Neural cell (in vitro differentiated cells): Measurements from ENCODE around the gene ARHGAP24. TPM values are rescaled to one million over a fixed set of nuclear protein-coding genes. Genes with fewer than 3 reads are reported as not detected.

Experiments used
- H2AFZ ChIP-seq: fragments of 200-600, 300-800 bp; sonication (generic), shearing (Covaris generic); 2 replicates; pipeline ENCODE4 v1.6.0; 2014; ENCODE audit warnings: low read depth, mild to moderate bottlenecking, antibody characterized with exemption, low read length, moderate library complexity
- H3F3A ChIP-seq: fragments of 200-600 bp; shearing (Covaris generic); 2 replicates; pipeline ENCODE4 v1.6.1; 2016; ENCODE audit warnings: mild to moderate bottlenecking, moderate library complexity, mixed read lengths, antibody characterized with exemption, low read length; ENCODE audit not compliant: insufficient read depth, poor library complexity, severe bottlenecking
- H3K27ac ChIP-seq: fragments of 200-600, 300-800 bp; sonication (generic), shearing (Covaris generic); 2 replicates; pipeline ENCODE4 v1.5.1; 2014; ENCODE audit warnings: mild to moderate bottlenecking, low read length, moderate library complexity
- H3K27me3 ChIP-seq: fragments of 300-800, 200-600 bp; sonication (generic), shearing (Covaris generic); 2 replicates; pipeline ENCODE4 v1.6.0; 2014; ENCODE audit warnings: mild to moderate bottlenecking, low read depth, low read length, moderate library complexity; ENCODE audit not compliant: insufficient read depth
- H3K36me3 ChIP-seq: fragments of 300-800, 200-600 bp; sonication (generic), shearing (Covaris generic); 2 replicates; pipeline ENCODE4 v1.5.1; 2014; ENCODE audit warnings: mild to moderate bottlenecking, antibody characterized with exemption, low read length, moderate library complexity; ENCODE audit not compliant: insufficient read depth
- H3K4me2 ChIP-seq: fragments of 300-800, 200-600 bp; sonication (generic), shearing (Covaris generic); 2 replicates; pipeline ENCODE4 v1.6.0; 2014; ENCODE audit warnings: mild to moderate bottlenecking, low read length
- H3K4me3 ChIP-seq: fragments of 300-800, 200-600 bp; sonication (generic), shearing (Covaris generic); 2 replicates; pipeline ENCODE4 v1.5.1; 2014; ENCODE audit warnings: mild to moderate bottlenecking, low read length, moderate library complexity
- H3K79me2 ChIP-seq: fragments of 200-600 bp; shearing (Covaris generic); replicated peaks from 2 replicates; pipeline ENCODE4 v1.6.0; 2014; ENCODE audit warnings: mild to moderate bottlenecking, low read length, moderate library complexity; ENCODE audit not compliant: insufficient read depth
- H3K9ac ChIP-seq: fragments of 300-800, 200-600 bp; sonication (generic), shearing (Covaris generic); 2 replicates; pipeline ENCODE4 v1.6.1; 2016; ENCODE audit warnings: mild to moderate bottlenecking, low read length, mixed read lengths
- H3K9me2 ChIP-seq: fragments of 200-600 bp; shearing (Covaris generic); 2 replicates; pipeline ENCODE4 v1.6.1; 2016; ENCODE audit warnings: mild to moderate bottlenecking, low read length, mixed read lengths; ENCODE audit not compliant: insufficient read depth
- H3K9me3 ChIP-seq: fragments of 200-600, 300-800 bp; sonication (generic), shearing (Covaris generic); 2 replicates; pipeline ENCODE4 v1.6.1; 2016; ENCODE audit warnings: mild to moderate bottlenecking, mixed run types, low read length, moderate library complexity, mixed read lengths
- H4K20me1 ChIP-seq: fragments of 200-600 bp; shearing (Covaris generic); 2 replicates; pipeline ENCODE4 v1.6.1; 2016; ENCODE audit warnings: mild to moderate bottlenecking, mixed run types; ENCODE audit not compliant: insufficient read depth
- EP300 ChIP-seq: fragments of 450-650 bp; conservative IDR thresholded peaks from 2 replicates; pipeline ENCODE4 v1.6.1; 2014; ENCODE audit warnings: antibody characterized with exemption, mild to moderate bottlenecking, moderate library complexity; ENCODE audit not compliant: poor library complexity, severe bottlenecking
- EZH2 ChIP-seq: fragments of 200-600, 300-800 bp; shearing (Covaris generic), sonication (generic); IDR thresholded peaks from 2 replicates; pipeline ENCODE4 v1.6.1; 2014; ENCODE audit warnings: antibody characterized with exemption, low read length, borderline replicate concordance, mild to moderate bottlenecking; ENCODE audit not compliant: insufficient read depth, poor library complexity, severe bottlenecking
- MXI1 ChIP-seq: fragments of 450-650 bp; conservative IDR thresholded peaks from 2 replicates; pipeline ENCODE4 v1.6.1; 2014; ENCODE audit warnings: antibody characterized with exemption, mild to moderate bottlenecking; ENCODE audit not compliant: poor library complexity, severe bottlenecking
- POLR2AphosphoS5 ChIP-seq: IDR thresholded peaks from 2 replicates; pipeline ENCODE4 v1.6.1; 2012
- RAD21 ChIP-seq: fragments of 450-650 bp; conservative IDR thresholded peaks from 2 replicates; pipeline ENCODE4 v1.6.1; 2014; ENCODE audit warnings: antibody characterized with exemption, mild to moderate bottlenecking, moderate library complexity
- SMC3 ChIP-seq: fragments of 450-650 bp; conservative IDR thresholded peaks from 2 replicates; pipeline ENCODE4 v1.6.1; 2014; ENCODE audit warnings: antibody characterized with exemption, mild to moderate bottlenecking, moderate library complexity; ENCODE audit not compliant: poor library complexity
- TAF1 ChIP-seq: IDR thresholded peaks from 2 replicates; pipeline ENCODE4 v1.6.1; 2012; ENCODE audit warnings: low read depth
- polyA plus RNA-seq: library from polyadenylated mRNA; depleted of rRNA; stranded (reverse); fragments of >200 nt; gene quantifications from 2 replicates; pipeline ENCODE4 v1.2.3, GENCODE V29; 2014
- TF ChIP-seq, protein P1 (sequence below): fragments of 450-650 bp; IDR thresholded peaks from 2 replicates; pipeline ENCODE4 v1.5.1; 2014; ENCODE audit warnings: antibody characterized with exemption, mild to moderate bottlenecking, moderate library complexity; ENCODE audit not compliant: poor library complexity, severe bottlenecking
- TF ChIP-seq, protein P2 (sequence below): IDR thresholded peaks from 2 replicates; pipeline ENCODE4 v1.6.1; 2012; ENCODE audit warnings: borderline replicate concordance

Gene ARHGAP24
- polyA plus RNA-seq, 1 donor from 2014 or later, result 2.9 TPM

DNA sequence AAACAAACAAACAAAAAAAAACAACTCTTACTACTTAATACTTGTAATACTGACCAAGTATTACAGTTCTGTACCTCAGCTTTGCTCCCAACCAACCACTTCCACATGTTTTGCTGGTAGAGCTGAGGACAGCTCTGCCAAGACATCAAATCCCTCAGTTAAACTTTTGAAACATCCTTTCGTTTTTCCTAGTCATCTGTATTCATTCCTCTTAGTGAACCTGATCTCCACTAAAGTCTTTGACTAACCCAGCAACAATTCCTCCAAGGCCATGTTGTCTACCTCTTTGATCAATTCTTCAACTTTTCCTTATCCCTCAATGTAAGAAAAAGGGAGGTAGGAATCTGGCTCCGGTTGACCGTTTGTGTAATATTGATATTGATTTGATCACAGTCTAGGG, 247.5 kb downstream of the ARHGAP24 start:
- H3K4me2 ChIP-seq, result no peak overlapping the region

DNA sequence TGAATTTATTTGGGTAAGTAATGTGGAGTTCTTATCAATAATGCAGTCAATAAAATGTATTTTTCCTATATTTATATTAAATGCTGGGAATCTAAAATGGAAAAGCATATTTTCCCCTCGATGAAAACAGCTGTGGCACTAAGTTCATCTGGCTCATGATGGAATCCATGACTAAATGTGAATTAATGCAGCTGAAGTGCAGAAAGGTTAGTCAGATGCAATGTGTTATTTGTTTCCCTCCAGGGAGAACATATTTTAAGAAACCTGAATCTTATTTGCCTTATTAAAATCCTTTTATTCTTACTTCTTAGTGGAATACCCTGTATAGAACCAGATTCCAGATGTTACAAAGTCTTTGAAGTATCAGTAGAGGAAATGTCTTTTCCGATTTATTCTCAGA, 247.9 kb downstream of the ARHGAP24 start:
- H3F3A ChIP-seq, result no peaks in the 10 kb centered on the region
- H3K36me3 ChIP-seq, result no peaks in the 10 kb centered on the region
- no peak overlapping the region for H2AFZ ChIP-seq
- H3K79me2 ChIP-seq, result no peaks in the 10 kb centered on the region
- no peak overlapping the region for H3K27ac ChIP-seq
- H3K9ac ChIP-seq, result no peak overlapping the region
- H3K27me3 ChIP-seq, result no peaks in the 10 kb centered on the region
- no peak for TF ChIP-seq RAD21
- H3K4me3 ChIP-seq, result no peak overlapping the region
- no peaks in the 10 kb centered on the region for H3K9me3 ChIP-seq
- H4K20me1 ChIP-seq, result no peaks in the 10 kb centered on the region
- H3K9me2 ChIP-seq, result no peaks in the 10 kb centered on the region
- H3K4me2 ChIP-seq, result no peak overlapping the region

More for the DNA sequence above, 247.5 kb downstream of the ARHGAP24 start:
- H3K36me3 ChIP-seq, result no peaks in the 10 kb centered on the region
- no peaks in the 10 kb centered on the region for H3F3A ChIP-seq
- TF ChIP-seq, protein P1, sequence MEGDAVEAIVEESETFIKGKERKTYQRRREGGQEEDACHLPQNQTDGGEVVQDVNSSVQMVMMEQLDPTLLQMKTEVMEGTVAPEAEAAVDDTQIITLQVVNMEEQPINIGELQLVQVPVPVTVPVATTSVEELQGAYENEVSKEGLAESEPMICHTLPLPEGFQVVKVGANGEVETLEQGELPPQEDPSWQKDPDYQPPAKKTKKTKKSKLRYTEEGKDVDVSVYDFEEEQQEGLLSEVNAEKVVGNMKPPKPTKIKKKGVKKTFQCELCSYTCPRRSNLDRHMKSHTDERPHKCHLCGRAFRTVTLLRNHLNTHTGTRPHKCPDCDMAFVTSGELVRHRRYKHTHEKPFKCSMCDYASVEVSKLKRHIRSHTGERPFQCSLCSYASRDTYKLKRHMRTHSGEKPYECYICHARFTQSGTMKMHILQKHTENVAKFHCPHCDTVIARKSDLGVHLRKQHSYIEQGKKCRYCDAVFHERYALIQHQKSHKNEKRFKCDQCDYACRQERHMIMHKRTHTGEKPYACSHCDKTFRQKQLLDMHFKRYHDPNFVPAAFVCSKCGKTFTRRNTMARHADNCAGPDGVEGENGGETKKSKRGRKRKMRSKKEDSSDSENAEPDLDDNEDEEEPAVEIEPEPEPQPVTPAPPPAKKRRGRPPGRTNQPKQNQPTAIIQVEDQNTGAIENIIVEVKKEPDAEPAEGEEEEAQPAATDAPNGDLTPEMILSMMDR, result no peak
- TF ChIP-seq, protein P2, sequence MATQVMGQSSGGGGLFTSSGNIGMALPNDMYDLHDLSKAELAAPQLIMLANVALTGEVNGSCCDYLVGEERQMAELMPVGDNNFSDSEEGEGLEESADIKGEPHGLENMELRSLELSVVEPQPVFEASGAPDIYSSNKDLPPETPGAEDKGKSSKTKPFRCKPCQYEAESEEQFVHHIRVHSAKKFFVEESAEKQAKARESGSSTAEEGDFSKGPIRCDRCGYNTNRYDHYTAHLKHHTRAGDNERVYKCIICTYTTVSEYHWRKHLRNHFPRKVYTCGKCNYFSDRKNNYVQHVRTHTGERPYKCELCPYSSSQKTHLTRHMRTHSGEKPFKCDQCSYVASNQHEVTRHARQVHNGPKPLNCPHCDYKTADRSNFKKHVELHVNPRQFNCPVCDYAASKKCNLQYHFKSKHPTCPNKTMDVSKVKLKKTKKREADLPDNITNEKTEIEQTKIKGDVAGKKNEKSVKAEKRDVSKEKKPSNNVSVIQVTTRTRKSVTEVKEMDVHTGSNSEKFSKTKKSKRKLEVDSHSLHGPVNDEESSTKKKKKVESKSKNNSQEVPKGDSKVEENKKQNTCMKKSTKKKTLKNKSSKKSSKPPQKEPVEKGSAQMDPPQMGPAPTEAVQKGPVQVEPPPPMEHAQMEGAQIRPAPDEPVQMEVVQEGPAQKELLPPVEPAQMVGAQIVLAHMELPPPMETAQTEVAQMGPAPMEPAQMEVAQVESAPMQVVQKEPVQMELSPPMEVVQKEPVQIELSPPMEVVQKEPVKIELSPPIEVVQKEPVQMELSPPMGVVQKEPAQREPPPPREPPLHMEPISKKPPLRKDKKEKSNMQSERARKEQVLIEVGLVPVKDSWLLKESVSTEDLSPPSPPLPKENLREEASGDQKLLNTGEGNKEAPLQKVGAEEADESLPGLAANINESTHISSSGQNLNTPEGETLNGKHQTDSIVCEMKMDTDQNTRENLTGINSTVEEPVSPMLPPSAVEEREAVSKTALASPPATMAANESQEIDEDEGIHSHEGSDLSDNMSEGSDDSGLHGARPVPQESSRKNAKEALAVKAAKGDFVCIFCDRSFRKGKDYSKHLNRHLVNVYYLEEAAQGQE, result no peak
- no peak for TF ChIP-seq SMC3
- TF ChIP-seq MXI1, result no peak
- no peak for TF ChIP-seq RAD21
- TF ChIP-seq EZH2, result no peak
- no peak for TF ChIP-seq POLR2AphosphoS5
- TF ChIP-seq TAF1, result no peak
- TF ChIP-seq EP300, result no peak
- no peaks in the 10 kb centered on the region for H3K9me3 ChIP-seq
- H3K9me2 ChIP-seq, result no peaks in the 10 kb centered on the region
- H3K9ac ChIP-seq, result no peak overlapping the region
- H2AFZ ChIP-seq, result no peak overlapping the region
- no peaks in the 10 kb centered on the region for H4K20me1 ChIP-seq
- H3K27ac ChIP-seq, result no peak overlapping the region
- H3K79me2 ChIP-seq, result no peaks in the 10 kb centered on the region
- no peak overlapping the region for H3K4me3 ChIP-seq
- H3K27me3 ChIP-seq, result no peaks in the 10 kb centered on the region
